Measurements from ENCODE around the gene TRIM43. TPM values are rescaled to one million over a fixed set of nuclear protein-coding genes. Genes with fewer than 3 reads are reported as not detected.
A peak's percentile ranks its signal among the peaks of the same experiment; 100 is the strongest.
"Not testable (repeated sequence)": the region's sequence is repeated elsewhere in the genome, so short reads cannot be mapped to it uniquely, and the experiment has no call there.

The TRIM43 gene
- total and polyA plus RNA-seq, 8 donors = 0.25 TPM; not detected in 7

- H3K4me3 ChIP-seq; H3K4me1 ChIP-seq; H3K9me3 ChIP-seq; H3K36me3 ChIP-seq; H3K27ac ChIP-seq; DNase-seq; H3K27me3 ChIP-seq; intact Hi-C loops (cut with DNase I; ENCODE audit: low total_unique reads): not testable (repeated sequence)
- WGBS, 5 donors = no CpG with 5 or more reads among the region's 3 CpGs
Measured at GRCh38 chr2:95608356-95608755, 16.6 kb downstream of the TRIM43 start.

- H3K27ac ChIP-seq, H3K36me3 ChIP-seq: not testable (repeated sequence)
Measured at GRCh38 chr2:95609764-95610163, 18.0 kb downstream of the TRIM43 start.

GRCh38 chr2:95613048-95613447 is 21.2 kb downstream of the TRIM43 start:
- DNase-seq; H3K27ac ChIP-seq; H3K36me3 ChIP-seq; H3K4me3 ChIP-seq; H3K27me3 ChIP-seq; intact Hi-C loops (cut with DNase I; ENCODE audit: low total_unique reads); H3K9me3 ChIP-seq; H3K4me1 ChIP-seq: not testable (repeated sequence)
- WGBS, 5 donors = no CpG with 5 or more reads among the region's 3 CpGs

More at GRCh38 chr2:95609764-95610163, 18.0 kb downstream of the TRIM43 start:
- no CpG with 5 or more reads among the region's 2 CpGs for WGBS, 5 donors
- intact Hi-C loops (cut with DNase I; ENCODE audit: low total_unique reads); H3K27me3 ChIP-seq; H3K9me3 ChIP-seq; DNase-seq; H3K4me1 ChIP-seq; H3K4me3 ChIP-seq: not testable (repeated sequence)

- H3K27me3 ChIP-seq; intact Hi-C loops (cut with DNase I; ENCODE audit: low total_unique reads); H3K4me3 ChIP-seq; H3K4me1 ChIP-seq; H3K9me3 ChIP-seq; H3K36me3 ChIP-seq; DNase-seq; H3K27ac ChIP-seq: not testable (repeated sequence)
- WGBS, 5 donors = no CpG with 5 or more reads among the region's 5 CpGs
Measured at GRCh38 chr2:95622728-95623127, 30.9 kb downstream of the TRIM43 start.

GRCh38 chr2:95630987-95631386 is 39.2 kb downstream of the TRIM43 start:
- H3K4me1 ChIP-seq; H3K36me3 ChIP-seq; H3K9me3 ChIP-seq; intact Hi-C loops (cut with DNase I; ENCODE audit: low total_unique reads); H3K27ac ChIP-seq; H3K4me3 ChIP-seq; DNase-seq; H3K27me3 ChIP-seq: not testable (repeated sequence)
- no CpG with 5 or more reads among the region's 2 CpGs for WGBS, 5 donors

- DNase-seq; H3K4me3 ChIP-seq; H3K9me3 ChIP-seq; H3K36me3 ChIP-seq; intact Hi-C loops (cut with DNase I; ENCODE audit: low total_unique reads); H3K27me3 ChIP-seq; H3K27ac ChIP-seq; H3K4me1 ChIP-seq: not testable (repeated sequence)
- no CpG with 5 or more reads among the region's 2 CpGs for WGBS, 5 donors
Measured at GRCh38 chr2:95633626-95634259, 41.9 kb downstream of the TRIM43 start.

GRCh38 chr2:95640515-95641288 is 48.9 kb downstream of the TRIM43 start:
- H3K4me3 ChIP-seq; H3K27ac ChIP-seq; intact Hi-C loops (cut with DNase I; ENCODE audit: low total_unique reads); H3K9me3 ChIP-seq; H3K4me1 ChIP-seq; DNase-seq; H3K36me3 ChIP-seq; H3K27me3 ChIP-seq: not testable (repeated sequence)
- 27 to 52% (median 38%) methylated on average over 2 of the region's 25 CpGs; no CpG with 5 or more reads in 1 of the 5 donors for WGBS, 5 donors

- intact Hi-C loops (cut with DNase I; ENCODE audit: low total_unique reads); H3K27me3 ChIP-seq; H3K27ac ChIP-seq; H3K4me3 ChIP-seq; H3K4me1 ChIP-seq; H3K36me3 ChIP-seq; H3K9me3 ChIP-seq; DNase-seq: not testable (repeated sequence)
- WGBS, 5 donors = no CpG with 5 or more reads among the region's 9 CpGs
Measured at GRCh38 chr2:95641289-95641575, 49.4 kb downstream of the TRIM43 start.

GRCh38 chr2:95641787-95642186 is 50.0 kb downstream of the TRIM43 start:
- H3K9me3 ChIP-seq; intact Hi-C loops (cut with DNase I; ENCODE audit: low total_unique reads); H3K4me3 ChIP-seq; DNase-seq; H3K27me3 ChIP-seq; H3K4me1 ChIP-seq; H3K36me3 ChIP-seq: not testable (repeated sequence)
- WGBS, 5 donors = 20 to 29% methylated on average over 1 to 2 of the region's 2 CpGs; no CpG with 5 or more reads in 3 of the 5 donors
- H3K27ac ChIP-seq = peak overlapping the region in 1 of 5 donors; percentile 49

GRCh38 chr2:95642360-95642759 is 50.6 kb downstream of the TRIM43 start:
- H3K9me3 ChIP-seq; H3K36me3 ChIP-seq; H3K27me3 ChIP-seq; H3K4me1 ChIP-seq; DNase-seq; intact Hi-C loops (cut with DNase I; ENCODE audit: low total_unique reads); H3K4me3 ChIP-seq: not testable (repeated sequence)
- 88 to 92% (median 92%) methylated on average over 2 of the region's 2 CpGs; no CpG with 5 or more reads in 2 of the 5 donors for WGBS, 5 donors
- H3K27ac ChIP-seq = peak overlapping the region in 2 of 5 donors; percentile 49 to 50

- DNase-seq; H3K27ac ChIP-seq; intact Hi-C loops (cut with DNase I; ENCODE audit: low total_unique reads); H3K36me3 ChIP-seq; H3K4me1 ChIP-seq; H3K9me3 ChIP-seq; H3K27me3 ChIP-seq; H3K4me3 ChIP-seq: not testable (repeated sequence)
- WGBS, 5 donors = 60 to 94% (median 82%) methylated on average over 1 of the region's 4 CpGs
Measured at GRCh38 chr2:95642951-95643350, 51.1 kb downstream of the TRIM43 start.

- 80% methylated on average over 1 of the region's 2 CpGs; no CpG with 5 or more reads in 4 of the 5 donors for WGBS, 5 donors
- H3K9me3 ChIP-seq; H3K4me1 ChIP-seq; H3K4me3 ChIP-seq; DNase-seq; H3K36me3 ChIP-seq; intact Hi-C loops (cut with DNase I; ENCODE audit: low total_unique reads); H3K27me3 ChIP-seq; H3K27ac ChIP-seq: not testable (repeated sequence)
Measured at GRCh38 chr2:95645312-95645711, 53.5 kb downstream of the TRIM43 start.

All from stomach (tissue), 9 donors.